Endothelial cell (in vitro differentiated cells): ENCODE results near the gene PPM1N. TPM values are rescaled to one million over a fixed set of nuclear protein-coding genes. Genes with fewer than 3 reads are reported as not detected.
A peak's percentile ranks its signal among the peaks of the same experiment; 100 is the strongest.

Source experiments
- DNase-seq: peaks from one replicate; pipeline ENCODE4 v3.0.0; 2021; ENCODE audit warnings: low spot score
- H3K27ac Mint-ChIP-seq: one replicate; pipeline ENCODE4 v1.8.0; 2021; ENCODE audit warnings: mixed read lengths, inconsistent platforms; ENCODE audit not compliant: unreplicated experiment
- H3K27me3 Mint-ChIP-seq: one replicate; pipeline ENCODE4 v1.8.0; 2021; ENCODE audit warnings: mild to moderate bottlenecking, moderate library complexity, mixed read lengths, inconsistent platforms; ENCODE audit not compliant: unreplicated experiment
- H3K36me3 Mint-ChIP-seq: one replicate; pipeline ENCODE4 v1.8.0; 2021; ENCODE audit warnings: mild to moderate bottlenecking, low read depth, mixed read lengths, inconsistent platforms; ENCODE audit not compliant: unreplicated experiment
- H3K4me1 Mint-ChIP-seq: one replicate; pipeline ENCODE4 v1.8.0; 2021; ENCODE audit warnings: mild to moderate bottlenecking, mixed read lengths, inconsistent platforms; ENCODE audit not compliant: unreplicated experiment
- H3K4me3 Mint-ChIP-seq: one replicate; pipeline ENCODE4 v1.8.0; 2021; ENCODE audit warnings: mild to moderate bottlenecking, mixed read lengths, inconsistent platforms; ENCODE audit not compliant: unreplicated experiment
- H3K9me3 Mint-ChIP-seq: one replicate; pipeline ENCODE4 v1.8.0; 2021; ENCODE audit warnings: mixed read lengths, inconsistent platforms; ENCODE audit not compliant: unreplicated experiment
- CTCF ChIP-seq: fragments of 200-600 bp; sonication (generic); IDR thresholded peaks from one replicate; pipeline ENCODE4 v1.5.0; 2021; ENCODE audit warnings: antibody characterized with exemption; ENCODE audit not compliant: unreplicated experiment
- total RNA-seq: library from RNA; stranded (reverse); fragmentation: NEBNext Ultra II Directional; extraction: Animal tissue kit (Norgen Biotek cat#: 25700); gene quantifications from one replicate; pipeline ENCODE4 v1.2.1, GENCODE V29; 2021; ENCODE audit not compliant: unreplicated experiment

The PPM1N gene
- total RNA-seq, 1 donor from 2014 or later, result 0.33 TPM

DNA sequence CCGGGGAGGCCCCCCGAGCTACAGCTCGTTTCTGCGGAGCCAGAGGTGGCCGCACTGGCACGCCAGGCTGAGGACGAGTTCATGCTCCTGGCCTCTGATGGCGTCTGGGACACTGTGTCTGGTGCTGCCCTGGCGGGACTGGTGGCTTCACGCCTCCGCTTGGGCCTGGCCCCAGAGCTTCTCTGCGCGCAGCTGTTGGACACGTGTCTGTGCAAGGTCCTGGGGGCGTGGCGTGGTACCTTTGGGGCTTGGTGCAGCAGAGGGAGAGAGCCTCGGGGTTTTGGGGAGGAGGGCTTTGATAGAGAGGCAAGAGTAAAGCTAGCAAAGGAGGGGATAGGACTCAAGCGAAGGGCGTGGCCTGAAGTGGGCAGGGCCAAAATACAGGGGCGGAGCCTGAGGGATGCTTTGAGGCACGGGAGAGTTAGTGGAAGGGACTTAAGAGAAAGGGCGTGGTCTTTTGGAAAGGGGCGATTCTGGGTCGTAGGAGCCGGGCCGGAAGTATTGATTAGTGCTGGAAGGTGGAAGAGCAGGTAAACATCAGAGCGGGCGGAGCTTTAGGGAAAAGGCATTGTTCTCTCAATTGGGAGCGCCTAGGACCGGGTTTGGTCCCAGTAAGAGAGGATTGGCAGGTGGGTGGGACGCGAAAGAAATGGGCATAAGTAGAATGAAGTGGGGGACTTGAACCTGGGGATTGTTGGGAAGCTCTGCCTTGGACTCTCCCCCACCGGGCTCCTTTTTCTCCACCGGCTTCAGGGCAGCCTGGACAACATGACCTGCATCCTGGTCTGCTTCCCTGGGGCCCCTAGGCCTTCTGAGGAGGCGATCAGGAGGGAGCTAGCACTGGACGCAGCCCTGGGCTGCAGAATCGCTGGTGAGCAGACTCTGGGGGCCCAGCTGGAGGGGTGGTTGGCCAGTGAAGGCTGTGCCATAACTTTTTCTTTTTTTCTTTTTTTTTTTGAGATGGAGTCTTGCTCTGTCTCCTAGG, 1.2 kb downstream of the PPM1N start:
- Mint-ChIP-seq H3K27me3 (peaks cover 19% of the 10 kb centered on the region), H3K4me3 (peak overlapping the region; percentile 67), H3K36me3 (peaks cover 14% of the 10 kb centered on the region), H3K27ac (no peak overlapping the region), H3K9me3 (no peaks in the 10 kb centered on the region), H3K4me1 (peaks cover 21% of the 10 kb centered on the region)
- TF ChIP-seq CTCF, result no peak
- DNase-seq, result peak; percentile 32

DNA sequence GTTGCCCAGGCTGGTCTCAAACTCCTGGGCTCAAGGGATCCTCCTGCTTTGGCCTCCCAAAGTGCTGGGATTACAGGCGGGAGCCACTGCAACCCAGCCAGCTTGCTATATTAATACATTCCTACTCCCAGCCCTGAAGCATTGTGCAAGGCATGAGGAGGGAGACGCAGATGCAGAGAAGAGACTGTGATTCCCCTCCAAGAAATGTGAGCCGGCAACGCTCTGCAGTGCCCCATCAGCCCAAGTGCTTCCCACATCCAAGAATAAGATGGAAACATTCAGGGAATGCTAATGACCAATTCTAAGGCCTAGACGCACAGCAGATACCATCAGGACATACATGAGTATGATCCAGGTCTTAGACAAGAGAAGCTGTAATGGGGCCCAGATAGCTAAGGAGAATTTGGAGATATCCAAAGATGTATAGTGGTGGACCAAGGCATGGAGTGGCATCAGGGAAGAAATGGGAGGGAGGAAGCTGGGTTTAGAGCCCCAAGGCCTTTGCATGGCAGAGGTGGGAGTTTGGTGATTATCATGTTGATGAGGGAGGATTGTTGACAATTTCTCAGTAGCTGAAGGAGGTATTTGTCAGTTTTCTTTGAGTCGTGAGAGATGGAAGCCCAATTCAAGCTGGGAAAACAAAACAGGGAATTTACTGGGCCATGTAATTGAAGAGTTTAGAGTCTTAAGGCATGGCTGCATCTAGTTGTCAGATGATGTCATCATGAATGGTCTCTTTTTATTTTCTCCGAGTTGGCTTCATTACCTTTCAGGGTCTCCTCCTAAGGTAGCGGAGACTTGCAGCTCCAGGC, 2.9 kb downstream of the PPM1N start:
- no peak for TF ChIP-seq CTCF
- Mint-ChIP-seq H3K27ac (no peak overlapping the region), H3K27me3 (peaks cover 26% of the 10 kb centered on the region)

GRCh38 chr19:45501730-45502014, 3.4 kb downstream of the PPM1N start:
- H3K9me3 Mint-ChIP-seq, result no peaks in the 10 kb centered on the region
- H3K4me1 Mint-ChIP-seq, result peaks cover 15% of the 10 kb centered on the region
- no peak for DNase-seq
- H3K27ac Mint-ChIP-seq, result no peak overlapping the region
- peaks cover 4% of the 10 kb centered on the region for H3K36me3 Mint-ChIP-seq
- H3K4me3 Mint-ChIP-seq, result no peak overlapping the region
- H3K27me3 Mint-ChIP-seq, result peaks cover 26% of the 10 kb centered on the region
- TF ChIP-seq CTCF, result no peak

More for the DNA sequence above, 2.9 kb downstream of the PPM1N start:
- H3K4me1 Mint-ChIP-seq, result peaks cover 16% of the 10 kb centered on the region
- H3K4me3 Mint-ChIP-seq, result no peak overlapping the region
- peaks cover 4% of the 10 kb centered on the region for H3K36me3 Mint-ChIP-seq
- no peak for DNase-seq
- no peaks in the 10 kb centered on the region for H3K9me3 Mint-ChIP-seq

DNA sequence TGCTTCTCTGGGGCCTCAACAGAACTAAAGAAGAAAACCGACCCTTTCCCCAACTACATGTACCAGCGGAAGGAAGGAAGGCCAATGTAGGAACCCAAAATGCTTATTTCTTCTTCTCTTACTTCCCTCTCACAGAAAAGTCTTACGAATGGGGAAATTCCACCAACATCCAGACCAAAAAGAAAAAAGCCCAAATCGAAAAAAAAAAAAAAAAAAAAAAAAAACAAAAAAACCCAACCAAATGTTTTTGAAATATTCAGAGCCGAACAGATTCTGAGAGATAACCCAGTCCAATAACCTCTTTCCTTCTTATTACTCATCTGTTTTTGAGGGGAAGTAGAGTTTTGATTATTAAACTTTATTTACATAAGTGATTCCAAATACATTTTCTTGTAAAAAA, 3.9 kb downstream of the PPM1N start:
- Mint-ChIP-seq H3K36me3 (peaks cover 4% of the 10 kb centered on the region), H3K4me3 (no peak overlapping the region), H3K27me3 (peaks cover 24% of the 10 kb centered on the region), H3K4me1 (peaks cover 13% of the 10 kb centered on the region), H3K27ac (no peak overlapping the region), H3K9me3 (no peaks in the 10 kb centered on the region)
- no peak for DNase-seq
- no peak for TF ChIP-seq CTCF
